Parathyroid adenoma (tissue), 2 donors: Measurements from ENCODE around the gene PIAS4.

Source experiments
- H2AFZ ChIP-seq: fragments of 300-600 bp; sonication (generic); one replicate; pipeline ENCODE4 v1.7.0; 2017; ENCODE audit warnings: antibody characterized with exemption, mild to moderate bottlenecking
- H3K27ac ChIP-seq: fragments of 300-600 bp; sonication (generic); one replicate; pipeline ENCODE4 v1.7.0; 2017
- H3K27me3 ChIP-seq: fragments of 300-600 bp; sonication (generic); one replicate; pipeline ENCODE4 v1.7.0; 2017; ENCODE audit warnings: low read length; ENCODE audit not compliant: control insufficient read depth, insufficient read depth
- H3K36me3 ChIP-seq: fragments of 300-600 bp; sonication (generic); one replicate; pipeline ENCODE4 v1.7.0; 2017; ENCODE audit warnings: low read length; ENCODE audit not compliant: control insufficient read depth, insufficient read depth
- H3K4me1 ChIP-seq: fragments of 300-600 bp; sonication (generic); one replicate; pipeline ENCODE4 v1.7.0; 2017; ENCODE audit warnings: control low read depth
- H3K4me2 ChIP-seq: fragments of 300-600 bp; sonication (generic); one replicate; pipeline ENCODE4 v1.7.0; 2017; ENCODE audit warnings: low read length
- H3K4me3 ChIP-seq: fragments of 300-600 bp; sonication (generic); one replicate; pipeline ENCODE4 v1.7.0; 2017; ENCODE audit warnings: low read depth, low read length
- H3K79me2 ChIP-seq: fragments of 300-600 bp; sonication (generic); one replicate; pipeline ENCODE4 v1.7.0; 2017; ENCODE audit warnings: control low read depth
- H3K9ac ChIP-seq: fragments of 300-600 bp; sonication (generic); one replicate; pipeline ENCODE4 v1.7.0; 2017; ENCODE audit warnings: mild to moderate bottlenecking
- H3K9me3 ChIP-seq: fragments of 300-600 bp; sonication (generic); one replicate; pipeline ENCODE4 v1.7.0; 2017; ENCODE audit warnings: low read length; ENCODE audit not compliant: control insufficient read depth
- CTCF ChIP-seq: fragments of 300-600 bp; sonication (generic); IDR thresholded peaks from one replicate; pipeline ENCODE4 v1.7.0; 2017; ENCODE audit warnings: antibody characterized with exemption, mild to moderate bottlenecking
- donor health status: primary hyperparathyroidism.

Gene PIAS4

GRCh38 chr19:4035582-4035981 is 28.0 kb downstream of the PIAS4 start:
- Histone ChIP-seq H3K79me2 (peaks cover 6% of the 10 kb centered on the region), H3K4me1 (no peaks in the 10 kb centered on the region), H2AFZ (no peak overlapping the region), H3K27ac (no peak overlapping the region), H3K4me3 (no peak overlapping the region), H3K4me2 (no peak overlapping the region), H3K9ac (no peak overlapping the region), H3K9me3 (no peaks in the 10 kb centered on the region), H3K36me3 (no peaks in the 10 kb centered on the region), H3K27me3 (no peaks in the 10 kb centered on the region)
- no peak for TF ChIP-seq CTCF

GRCh38 chr19:4036576-4037300 is 29.2 kb downstream of the PIAS4 start:
- H3K27me3 ChIP-seq = no peaks in the 10 kb centered on the region
- no peaks in the 10 kb centered on the region for H3K4me1 ChIP-seq
- H2AFZ ChIP-seq = no peak overlapping the region
- no peak overlapping the region for H3K4me2 ChIP-seq
- H3K36me3 ChIP-seq = no peaks in the 10 kb centered on the region
- no peak overlapping the region for H3K4me3 ChIP-seq
- no peak overlapping the region for H3K27ac ChIP-seq
- H3K9ac ChIP-seq = no peak overlapping the region
- peaks cover 6% of the 10 kb centered on the region for H3K79me2 ChIP-seq
- H3K9me3 ChIP-seq = no peaks in the 10 kb centered on the region
- no peak for TF ChIP-seq CTCF

GRCh38 chr19:4037301-4037949 is 29.9 kb downstream of the PIAS4 start:
- H3K4me3 ChIP-seq = no peak overlapping the region
- no peak overlapping the region for H3K27ac ChIP-seq
- no peaks in the 10 kb centered on the region for H3K9me3 ChIP-seq
- TF ChIP-seq CTCF = no peak
- H3K4me2 ChIP-seq = no peak overlapping the region
- peaks cover 2% of the 10 kb centered on the region for H3K4me1 ChIP-seq
- H3K79me2 ChIP-seq = peaks cover 6% of the 10 kb centered on the region
- no peak overlapping the region for H2AFZ ChIP-seq
- H3K9ac ChIP-seq = no peak overlapping the region
- no peaks in the 10 kb centered on the region for H3K36me3 ChIP-seq
- H3K27me3 ChIP-seq = no peaks in the 10 kb centered on the region

- no peaks in the 10 kb centered on the region for H3K36me3 ChIP-seq
- H3K9me3 ChIP-seq = no peaks in the 10 kb centered on the region
- H3K9ac ChIP-seq = no peak overlapping the region
- peaks cover 6% of the 10 kb centered on the region for H3K79me2 ChIP-seq
- no peak overlapping the region for H2AFZ ChIP-seq
- no peak overlapping the region for H3K4me3 ChIP-seq
- TF ChIP-seq CTCF = no peak
- no peaks in the 10 kb centered on the region for H3K27me3 ChIP-seq
- H3K27ac ChIP-seq = no peak overlapping the region
- peaks cover 8% of the 10 kb centered on the region for H3K4me1 ChIP-seq
- no peak overlapping the region for H3K4me2 ChIP-seq
Measured at GRCh38 chr19:4038057-4038456, 30.5 kb downstream of the PIAS4 start.
